ENCODE data around the gene SPOUT1. TPM values are rescaled to one million over a fixed set of nuclear protein-coding genes. Genes with fewer than 3 reads are reported as not detected.
"Not testable (repeated sequence)": the region's sequence is repeated elsewhere in the genome, so short reads cannot be mapped to it uniquely, and the experiment has no call there.

Gene SPOUT1
- total RNA-seq, 1 donor from 2014 or later, result 45.8 TPM

DNA sequence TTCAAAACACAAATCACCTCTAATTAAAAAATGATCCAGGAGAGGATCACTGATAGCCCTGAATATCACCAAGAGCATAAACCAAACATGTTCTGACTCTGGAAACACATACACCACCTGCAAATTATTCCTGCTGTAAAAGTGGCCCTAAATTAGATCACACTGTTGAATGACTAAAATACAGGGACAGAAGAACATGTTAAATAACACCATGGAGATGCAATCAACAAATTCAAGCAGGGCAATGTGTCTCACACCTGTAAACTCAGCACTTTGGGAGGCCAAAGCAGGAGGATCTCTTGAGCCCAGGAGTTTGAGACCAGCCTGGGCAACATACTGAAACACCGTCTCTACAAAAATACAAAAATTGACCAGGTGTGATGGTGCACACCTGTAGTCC lies 18.2 kb upstream of the SPOUT1 start:
- H3K4me3 ChIP-seq, result no peak overlapping the region
- DNase-seq (no peak), ATAC-seq (no peak)
- no peaks in the 10 kb centered on the region for H3K36me3 ChIP-seq
- TF ChIP-seq, protein P1, sequence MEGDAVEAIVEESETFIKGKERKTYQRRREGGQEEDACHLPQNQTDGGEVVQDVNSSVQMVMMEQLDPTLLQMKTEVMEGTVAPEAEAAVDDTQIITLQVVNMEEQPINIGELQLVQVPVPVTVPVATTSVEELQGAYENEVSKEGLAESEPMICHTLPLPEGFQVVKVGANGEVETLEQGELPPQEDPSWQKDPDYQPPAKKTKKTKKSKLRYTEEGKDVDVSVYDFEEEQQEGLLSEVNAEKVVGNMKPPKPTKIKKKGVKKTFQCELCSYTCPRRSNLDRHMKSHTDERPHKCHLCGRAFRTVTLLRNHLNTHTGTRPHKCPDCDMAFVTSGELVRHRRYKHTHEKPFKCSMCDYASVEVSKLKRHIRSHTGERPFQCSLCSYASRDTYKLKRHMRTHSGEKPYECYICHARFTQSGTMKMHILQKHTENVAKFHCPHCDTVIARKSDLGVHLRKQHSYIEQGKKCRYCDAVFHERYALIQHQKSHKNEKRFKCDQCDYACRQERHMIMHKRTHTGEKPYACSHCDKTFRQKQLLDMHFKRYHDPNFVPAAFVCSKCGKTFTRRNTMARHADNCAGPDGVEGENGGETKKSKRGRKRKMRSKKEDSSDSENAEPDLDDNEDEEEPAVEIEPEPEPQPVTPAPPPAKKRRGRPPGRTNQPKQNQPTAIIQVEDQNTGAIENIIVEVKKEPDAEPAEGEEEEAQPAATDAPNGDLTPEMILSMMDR (IDR thresholded peaks at IDR 0.05), result no peak
- no peaks in the 10 kb centered on the region for H3K27me3 ChIP-seq
- intact Hi-C loops (cut with DNase I), result no loop called here
- H3K4me1 ChIP-seq, result no peaks in the 10 kb centered on the region
- no peak overlapping the region for H3K27ac ChIP-seq
- H3K9me3 ChIP-seq, result no peaks in the 10 kb centered on the region

DNA sequence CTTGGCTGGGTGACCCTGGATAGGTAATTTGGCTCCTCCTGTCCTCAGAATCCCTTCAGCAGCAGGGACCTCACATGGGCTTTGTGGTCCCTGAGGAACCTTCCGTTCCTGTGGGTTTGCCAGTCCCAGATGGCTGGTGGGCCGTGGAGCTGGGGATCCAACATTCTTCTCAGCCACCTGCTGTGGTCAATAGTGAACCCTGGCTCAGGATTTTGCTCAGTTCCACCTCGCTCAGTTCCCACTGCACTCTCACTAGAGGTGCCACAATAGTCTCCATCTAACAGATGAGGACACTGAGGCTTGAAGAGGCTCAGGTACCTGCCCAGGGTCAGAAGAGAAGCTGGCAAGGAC lies 17.1 kb upstream of the SPOUT1 start:
- ATAC-seq, result no peak
- no peak overlapping the region for H3K4me3 ChIP-seq
- no peaks in the 10 kb centered on the region for H3K4me1 ChIP-seq

DNA sequence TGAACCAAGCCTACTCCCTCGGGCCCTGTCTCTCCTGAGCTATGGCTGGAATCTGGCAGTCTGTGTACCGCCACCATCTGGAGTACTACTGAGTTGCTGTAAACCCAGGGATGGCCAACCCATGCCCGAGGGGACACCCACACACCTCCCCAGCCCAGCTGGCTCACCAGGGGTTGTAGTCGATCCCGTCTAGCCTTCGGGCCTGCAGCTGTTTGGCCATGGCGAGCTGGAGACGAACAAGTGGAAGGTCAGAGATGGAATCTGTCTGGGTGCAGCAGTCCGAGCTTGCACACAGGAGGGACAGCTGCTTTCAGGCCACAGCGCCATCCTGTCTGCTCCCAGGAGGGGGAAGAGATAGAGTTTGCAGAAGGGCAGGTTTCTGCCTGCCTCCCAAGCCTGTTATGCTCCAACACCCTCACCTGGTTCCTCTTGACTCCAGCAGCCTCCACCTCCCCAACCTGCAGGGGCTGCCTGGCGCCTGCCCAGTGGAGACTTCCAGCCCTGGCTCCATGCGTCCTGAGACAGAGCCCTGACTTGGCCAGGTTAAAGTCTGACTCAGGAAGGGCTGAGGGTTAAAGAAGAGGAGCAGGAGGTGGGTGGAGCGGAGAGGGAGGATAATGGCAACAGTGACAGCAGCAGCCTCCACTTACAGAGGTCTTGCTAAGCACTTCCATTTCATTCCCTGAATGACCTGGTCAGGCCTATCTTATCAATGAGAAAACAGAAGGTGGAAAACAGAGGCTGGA lies 15.8 kb upstream of the SPOUT1 start:
- Histone ChIP-seq H3K27me3 (no peaks in the 10 kb centered on the region), H3K9me3 (no peaks in the 10 kb centered on the region), H3K27ac (no peak overlapping the region), H3K4me1 (no peaks in the 10 kb centered on the region), H3K36me3 (no peaks in the 10 kb centered on the region), H3K4me3 (no peak overlapping the region)
- ATAC-seq, result peak; percentile 35
- intact Hi-C loops (cut with DNase I), result no loop called here
- no peak for DNase-seq
- TF ChIP-seq, protein P1 (IDR thresholded peaks at IDR 0.05), result no peak

More for the DNA sequence above, 17.1 kb upstream of the SPOUT1 start:
- H3K36me3 ChIP-seq, result no peaks in the 10 kb centered on the region
- H3K27me3 ChIP-seq, result no peaks in the 10 kb centered on the region
- no peak for DNase-seq
- TF ChIP-seq, protein P1 (IDR thresholded peaks at IDR 0.05), result no peak
- intact Hi-C loops (cut with DNase I), result no loop called here
- no peaks in the 10 kb centered on the region for H3K9me3 ChIP-seq
- H3K27ac ChIP-seq, result no peak overlapping the region

DNA sequence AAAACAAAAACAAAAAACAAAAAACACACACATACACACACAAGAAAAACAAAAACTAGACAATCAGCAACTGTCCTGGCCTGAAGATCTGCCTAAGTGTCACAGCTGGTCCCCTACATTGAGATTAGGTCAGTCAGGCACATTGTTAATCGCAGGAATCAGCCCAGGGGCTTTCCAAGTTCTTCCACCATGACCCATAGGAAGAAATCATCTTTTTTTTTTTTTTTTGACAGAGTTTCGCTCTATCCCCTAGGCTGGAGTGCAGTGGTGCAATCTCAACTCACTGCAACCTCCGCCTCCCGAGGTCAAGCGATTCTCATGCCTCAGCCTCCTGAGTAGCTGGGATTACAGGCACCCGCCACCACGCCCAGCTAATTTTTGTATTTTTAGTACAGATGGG lies 13.6 kb upstream of the SPOUT1 start:
- DNase-seq; H3K9me3 ChIP-seq; H3K4me3 ChIP-seq; intact Hi-C loops (cut with DNase I); H3K27me3 ChIP-seq; H3K27ac ChIP-seq; H3K4me1 ChIP-seq; H3K36me3 ChIP-seq; ATAC-seq: not testable (repeated sequence)

DNA sequence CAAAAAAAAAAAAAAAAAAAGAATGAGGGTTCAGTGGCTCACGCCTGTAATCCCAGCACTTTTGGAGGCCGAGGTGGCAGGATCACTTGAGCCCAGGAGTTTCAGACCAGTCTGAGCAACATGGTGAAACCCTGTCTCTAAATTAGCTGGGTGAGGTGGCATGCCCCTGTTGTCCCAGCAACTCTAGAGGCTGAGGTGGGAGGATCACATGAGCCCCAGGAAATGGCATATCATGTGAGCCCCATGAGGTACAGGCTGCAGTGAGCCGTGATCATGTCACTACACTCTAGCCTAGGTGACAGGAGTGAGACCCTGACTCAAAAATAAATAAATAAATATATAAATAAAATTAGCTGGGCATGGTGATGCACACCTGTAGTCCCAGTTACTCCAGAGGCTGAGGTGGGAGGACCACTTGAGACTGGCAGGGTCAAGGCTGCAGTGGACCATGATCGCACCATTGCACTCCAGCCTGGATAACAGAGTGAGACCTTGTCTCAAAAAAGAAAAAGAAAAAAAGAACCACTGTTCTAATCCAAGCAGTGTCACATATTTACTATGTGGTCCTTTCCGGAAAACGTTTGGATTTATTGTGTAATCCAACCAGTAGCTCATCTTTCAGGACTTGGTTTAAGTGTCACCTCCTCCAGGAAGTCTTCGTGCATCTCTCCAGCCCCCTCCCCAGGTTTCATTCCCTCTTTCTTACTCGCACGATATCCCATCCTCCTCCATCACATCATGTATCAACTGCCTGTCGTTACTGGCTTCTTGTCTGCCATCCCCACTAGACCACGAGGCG lies 12.3 kb upstream of the SPOUT1 start:
- H3K27me3 ChIP-seq, result no peaks in the 10 kb centered on the region
- no peak for DNase-seq
- no peaks in the 10 kb centered on the region for H3K4me1 ChIP-seq
- TF ChIP-seq, protein P1 (IDR thresholded peaks at IDR 0.05), result no peak
- no peak overlapping the region for H3K4me3 ChIP-seq
- ATAC-seq, result no peak
- intact Hi-C loops (cut with DNase I), result no loop called here
- H3K27ac ChIP-seq, result no peak overlapping the region
- no peaks in the 10 kb centered on the region for H3K36me3 ChIP-seq
- no peaks in the 10 kb centered on the region for H3K9me3 ChIP-seq

DNA sequence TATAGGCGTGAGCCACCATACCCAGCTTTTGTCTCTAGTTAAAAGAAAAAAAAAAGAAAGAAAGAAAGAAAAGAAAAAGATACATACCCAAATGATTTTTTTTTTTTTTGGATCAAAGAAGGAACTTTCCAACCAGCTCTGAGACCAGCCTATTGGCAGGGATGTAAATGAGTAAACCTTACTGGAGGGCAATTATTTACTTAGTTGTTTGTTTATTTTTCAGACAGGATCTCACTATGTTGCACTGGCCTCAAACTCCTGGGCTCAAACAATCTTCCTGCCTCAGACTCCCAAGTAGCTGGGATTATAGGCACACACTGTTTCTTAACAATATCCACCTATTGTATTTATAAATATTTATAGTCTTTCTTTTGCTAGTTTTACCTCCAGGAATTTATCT lies 10.9 kb upstream of the SPOUT1 start:
- no peak overlapping the region for H3K4me3 ChIP-seq
- no peaks in the 10 kb centered on the region for H3K36me3 ChIP-seq
- ATAC-seq (no peak), DNase-seq (no peak)
- intact Hi-C loops (cut with DNase I), result no loop called here
- no peaks in the 10 kb centered on the region for H3K27me3 ChIP-seq
- H3K4me1 ChIP-seq, result no peaks in the 10 kb centered on the region
- no peak overlapping the region for H3K27ac ChIP-seq
- TF ChIP-seq, protein P1 (IDR thresholded peaks at IDR 0.05), result no peak
- no peaks in the 10 kb centered on the region for H3K9me3 ChIP-seq

Measured in upper lobe of right lung (tissue), 1 donor.